Posterior vena cava (tissue), 2 donors: ENCODE results near the gene HTR1D. TPM values are rescaled to one million over a fixed set of nuclear protein-coding genes. Genes with fewer than 3 reads are reported as not detected.
A peak's percentile ranks its signal among the peaks of the same experiment; 100 is the strongest.
"Not testable (repeated sequence)": the region's sequence is repeated elsewhere in the genome, so short reads cannot be mapped to it uniquely, and the experiment has no call there.

Experiments
- DNase-seq: peaks from one replicate; pipeline ENCODE4 v3.0.0-alpha.2; 2020; ENCODE audit warnings: low spot score
- intact Hi-C, 2 donors: fragments of 100-400 bp; cut with DNase I; formaldehyde crosslinking; loops; one replicate each; pipeline versions ENCODE4 v1.14.1 to v1.14.2; 2022 to 2023
- total RNA-seq, 2 donors: library from RNA; stranded (reverse); fragmentation: NEBNext Ultra II Directional; extraction: Animal tissue kit (Norgen Biotek cat#: 25700); gene quantifications; one replicate each; pipeline ENCODE4 v1.2.1, GENCODE V29; 2021
- donor health status: DM: yes; HTN: yes; CAD: no.
- donor health status: DM: yes; HTN: yes; CAD: no.

The HTR1D gene
- total RNA-seq, 2 donors from 2014 or later: not detected

DNA sequence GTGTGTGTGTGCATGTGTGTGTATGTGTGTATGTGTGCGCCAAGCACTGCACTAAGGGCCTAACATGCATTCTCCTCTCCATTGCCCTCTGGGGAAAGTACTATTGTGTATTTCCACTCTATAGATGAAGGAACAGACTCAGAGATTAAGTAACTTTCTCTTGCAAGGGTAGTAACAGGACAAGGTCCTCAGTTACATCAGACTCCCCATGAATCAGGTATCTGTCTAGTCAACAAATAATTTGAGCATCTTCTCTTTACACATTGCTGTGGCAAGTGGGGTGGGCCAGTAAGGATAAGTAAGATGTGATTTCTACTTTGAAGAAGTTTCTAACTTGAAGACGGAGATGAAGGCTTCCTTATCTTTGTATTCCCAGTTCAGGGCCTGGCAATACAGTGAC, 5.0 kb upstream of the HTR1D start:
- no peak for DNase-seq
- intact Hi-C loops: no loop called here

DNA sequence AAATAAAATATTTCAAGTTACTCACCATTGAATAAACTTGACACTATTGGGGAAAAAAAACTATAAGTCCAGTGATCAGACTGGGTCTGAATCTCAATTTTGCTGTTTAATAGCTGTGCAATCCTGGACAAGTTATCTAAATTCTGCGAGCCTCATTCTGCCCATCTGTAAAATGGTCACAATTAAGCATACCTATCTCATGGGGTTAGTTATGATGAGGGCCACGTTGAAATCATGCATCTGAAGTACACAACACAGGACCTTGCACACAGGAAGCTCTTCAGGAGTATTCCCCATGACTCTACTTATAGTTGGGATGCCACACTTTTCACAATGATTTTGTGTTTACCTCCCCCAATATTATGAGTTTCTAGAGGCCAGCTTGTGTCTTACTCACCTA, 3.8 kb upstream of the HTR1D start:
- intact Hi-C loops: no loop called here
- no peak for DNase-seq

- peak; percentile 80 for DNase-seq
- intact Hi-C loops: no loop called here
These were observed 406 bp downstream of the HTR1D start for GRCh38 chr1:23216771-23217420.

- intact Hi-C loops: no loop called here
- peak; percentile 64 for DNase-seq
These were observed 1.4 kb downstream of the HTR1D start for GRCh38 chr1:23215751-23216449.

- intact Hi-C loops: no loop called here
- no peak for DNase-seq
These were observed 2.0 kb downstream of the HTR1D start for GRCh38 chr1:23215291-23215690.

DNA sequence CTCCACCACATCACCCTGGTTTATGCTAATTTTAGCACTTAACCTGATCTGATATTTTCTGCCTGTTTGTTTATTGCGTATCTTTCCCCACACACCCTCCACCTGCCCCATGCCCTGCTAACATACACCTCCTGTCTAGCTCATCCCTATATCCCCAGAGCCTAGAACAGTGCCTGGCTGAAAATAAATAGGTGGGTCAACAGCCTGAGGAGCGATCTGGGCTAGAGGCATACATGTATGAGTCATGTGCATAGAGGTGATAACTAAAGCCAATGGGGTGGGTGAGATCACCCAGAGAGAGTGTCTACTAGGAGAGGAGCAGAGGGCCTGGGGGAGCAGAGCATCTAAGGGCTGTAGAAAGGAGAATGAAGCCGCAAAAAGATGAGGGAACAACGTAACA, 2.7 kb downstream of the HTR1D start:
- DNase-seq: no peak
- intact Hi-C loops: no loop called here

- no peak for DNase-seq
- intact Hi-C loops: no loop called here
These were observed 5.3 kb downstream of the HTR1D start for GRCh38 chr1:23211955-23212354.

- intact Hi-C loops: no loop called here
- no peak for DNase-seq
These were observed 6.3 kb downstream of the HTR1D start for GRCh38 chr1:23210963-23211362.

GRCh38 chr1:23210351-23210785, 6.9 kb downstream of the HTR1D start:
- DNase-seq: no peak
- intact Hi-C loops: no loop called here

GRCh38 chr1:23209770-23210169, 7.5 kb downstream of the HTR1D start:
- intact Hi-C loops: no loop called here
- no peak for DNase-seq

DNA sequence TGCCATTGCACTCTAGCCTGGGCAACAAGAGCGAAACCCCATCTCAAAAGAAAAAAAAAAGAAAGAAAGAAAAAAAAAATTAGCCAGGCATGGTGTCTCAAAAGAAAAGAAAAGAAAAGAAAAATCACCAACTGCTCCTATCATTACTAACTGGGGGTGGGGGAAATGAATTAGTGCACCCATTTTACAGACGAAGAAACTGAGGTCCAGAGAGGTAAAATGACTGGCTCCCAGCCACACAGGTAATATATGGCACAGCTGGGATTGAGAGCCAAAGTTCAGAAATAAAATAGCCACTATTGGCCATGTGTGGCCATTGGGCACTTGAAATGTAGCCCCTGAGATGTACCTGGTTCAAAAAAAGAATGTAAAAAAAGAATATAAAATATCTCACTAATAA, 8.8 kb downstream of the HTR1D start:
- no peak for DNase-seq
- intact Hi-C loops: no loop called here

GRCh38 chr1:23207733-23208132, 9.6 kb downstream of the HTR1D start:
- intact Hi-C loops, DNase-seq: not testable (repeated sequence)

GRCh38 chr1:23202263-23202749, 15.0 kb downstream of the HTR1D start:
- no peak for DNase-seq
- intact Hi-C loops: no loop called here

GRCh38 chr1:23200883-23201282, 16.4 kb downstream of the HTR1D start:
- DNase-seq: no peak
- intact Hi-C loops: no loop called here

- peak; percentile 10 for DNase-seq
- intact Hi-C loops: no loop called here
These were observed 18.9 kb downstream of the HTR1D start for GRCh38 chr1:23198373-23198772.

- peak; percentile 18 for DNase-seq
- intact Hi-C loops: no loop called here
These were observed 20.5 kb downstream of the HTR1D start for GRCh38 chr1:23196627-23197328.

DNA sequence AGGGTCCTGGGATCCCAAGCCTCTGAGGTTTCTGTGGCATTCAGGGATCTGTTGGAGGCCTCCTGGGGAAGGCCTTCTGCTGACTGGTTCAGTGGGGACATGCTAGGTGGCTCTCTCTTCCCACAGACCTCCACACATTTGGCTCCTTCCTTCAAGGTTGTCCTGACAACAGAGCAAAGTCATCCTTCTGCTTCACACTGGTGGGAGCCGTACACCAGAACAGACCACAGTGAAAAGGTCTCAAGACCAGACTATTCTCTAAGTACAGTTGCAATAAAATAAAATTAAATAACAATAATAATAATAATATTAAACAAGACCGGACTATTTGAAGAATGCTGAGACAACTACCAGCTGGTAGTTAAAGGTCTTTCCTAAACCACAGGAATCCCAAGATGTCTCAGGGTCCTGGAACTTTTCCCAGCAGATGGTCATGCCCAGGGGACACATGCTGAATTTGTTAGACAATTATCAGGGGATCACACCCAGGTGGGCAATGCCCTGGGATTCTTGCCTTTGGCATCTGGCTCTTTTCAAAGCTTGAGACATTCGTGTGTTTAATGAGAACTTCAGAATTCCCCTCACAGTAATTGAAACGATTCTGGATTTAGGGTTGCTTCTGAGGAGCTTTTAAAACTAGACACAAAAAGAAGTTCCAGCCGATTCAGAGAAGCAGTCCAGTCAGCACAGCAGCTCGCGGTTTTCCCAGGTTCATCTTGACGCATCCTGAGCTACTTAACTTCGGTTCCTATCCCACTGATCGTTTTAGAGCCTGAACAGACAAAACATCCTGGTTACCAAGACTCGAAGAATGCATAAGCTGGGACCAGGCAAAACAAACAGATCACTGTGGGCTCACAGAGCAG, 22.9 kb downstream of the HTR1D start:
- DNase-seq: no peak
- intact Hi-C loops: loop anchor here in 1 of 2 donors (5.0 kb wide), 1 partner anchor 1987 kb away; no protein-coding TSS in a partner anchor

- intact Hi-C loops: loop anchor here in 1 of 2 donors (5.0 kb wide), 1 partner anchor 1986 kb away; no protein-coding TSS in a partner anchor
- DNase-seq: no peak
These were observed 23.7 kb downstream of the HTR1D start for GRCh38 chr1:23193391-23194118.

DNA sequence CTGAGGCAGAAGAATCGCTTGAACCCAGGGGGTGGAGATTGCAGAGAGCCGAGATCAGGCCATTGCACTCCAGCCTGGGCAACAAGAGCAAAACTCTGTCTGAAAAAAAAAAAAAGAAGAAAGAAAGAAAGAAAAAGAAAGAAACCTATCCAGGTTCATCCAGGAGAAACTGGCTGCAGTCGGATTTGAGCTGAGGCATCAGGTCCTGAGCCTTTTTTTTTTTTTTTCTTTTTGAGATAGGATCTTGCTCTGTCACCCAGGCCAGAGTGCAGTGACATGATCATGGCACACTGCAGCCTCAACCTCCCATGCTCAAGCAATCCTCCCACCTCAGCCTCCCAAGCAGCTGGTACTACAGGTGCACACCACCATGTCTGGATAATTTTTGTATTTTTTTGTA, 26.1 kb downstream of the HTR1D start:
- intact Hi-C loops: loop anchor here in 1 of 2 donors (5.0 kb wide), 1 partner anchor 1984 kb away; no protein-coding TSS in a partner anchor
- DNase-seq: no peak
